H9 (cell line): ENCODE results near the gene TTC31. TPM values are rescaled to one million over a fixed set of nuclear protein-coding genes. Genes with fewer than 3 reads are reported as not detected.

Experiments
- DNase-seq: peaks from one replicate; pipeline ENCODE4 v3.0.0-alpha.2; 2017
- H2AFZ ChIP-seq: one replicate; pipeline ENCODE4 v1.6.1; 2013; ENCODE audit warnings: mild to moderate bottlenecking, low read length, control low read depth, moderate library complexity
- H2AK5ac ChIP-seq: 2 replicates; pipeline ENCODE4 v1.6.1; 2013; ENCODE audit warnings: low read length, control low read depth, mixed read lengths; ENCODE audit not compliant: insufficient read length
- H2BK120ac ChIP-seq: one replicate; pipeline ENCODE4 v1.6.1; 2013; ENCODE audit warnings: low read depth, mild to moderate bottlenecking, low read length, control low read depth, inconsistent platforms; ENCODE audit not compliant: poor library complexity, severe bottlenecking
- H2BK12ac ChIP-seq: 2 replicates; pipeline ENCODE4 v1.6.1; 2013; ENCODE audit warnings: low read length, control low read depth, mixed read lengths, low read depth; ENCODE audit not compliant: insufficient read length
- H2BK15ac ChIP-seq: 2 replicates; pipeline ENCODE4 v1.6.1; 2013; ENCODE audit warnings: low read depth, low read length, control low read depth
- H2BK20ac ChIP-seq: one replicate; pipeline ENCODE4 v1.6.1; 2013; ENCODE audit warnings: low read depth, mild to moderate bottlenecking, low read length, control low read depth, inconsistent platforms; ENCODE audit not compliant: poor library complexity, severe bottlenecking
- H2BK5ac ChIP-seq: 2 replicates; pipeline ENCODE4 v1.6.1; 2013; ENCODE audit warnings: low read length, control low read depth, mixed read lengths; ENCODE audit not compliant: insufficient read length
- H3K14ac ChIP-seq: 2 replicates; pipeline ENCODE4 v1.6.1; 2013; ENCODE audit warnings: low read length, control low read depth; ENCODE audit not compliant: insufficient read depth
- H3K18ac ChIP-seq: 2 replicates; pipeline ENCODE4 v1.6.1; 2013; ENCODE audit warnings: low read depth, mild to moderate bottlenecking, mixed read lengths, low read length, control low read depth; ENCODE audit not compliant: insufficient read length
- H3K23ac ChIP-seq: 2 replicates; pipeline ENCODE4 v1.6.1; 2013; ENCODE audit warnings: low read length, control low read depth, mixed read lengths, low read depth; ENCODE audit not compliant: insufficient read length
- H3K23me2 ChIP-seq: 2 replicates; pipeline ENCODE4 v1.6.1; 2013; ENCODE audit warnings: low read depth, mild to moderate bottlenecking, mixed read lengths, low read length, control low read depth; ENCODE audit not compliant: insufficient read length, poor library complexity, severe bottlenecking
- H3K27ac ChIP-seq: 2 replicates; pipeline ENCODE4 v1.5.1; 2013; ENCODE audit warnings: low read length, control low read depth, mixed read lengths, low read depth; ENCODE audit not compliant: insufficient read length
- H3K27me3 ChIP-seq: 2 replicates; pipeline ENCODE4 v1.6.1; 2013; ENCODE audit warnings: low read length, control low read depth, inconsistent platforms; ENCODE audit not compliant: insufficient read depth
- H3K4ac ChIP-seq: 2 replicates; pipeline ENCODE4 v1.6.1; 2013; ENCODE audit warnings: low read depth, mild to moderate bottlenecking, control low read depth, inconsistent platforms, low read length, moderate library complexity
- H3K4me1 ChIP-seq: 2 replicates; pipeline ENCODE4 v1.6.1; 2013; ENCODE audit warnings: low read length, control low read depth, inconsistent platforms; ENCODE audit not compliant: insufficient read depth
- H3K4me2 ChIP-seq: 2 replicates; pipeline ENCODE4 v1.6.1; 2013; ENCODE audit warnings: low read length, control low read depth, mixed read lengths; ENCODE audit not compliant: insufficient read length, insufficient read depth
- H3K56ac ChIP-seq: 2 replicates; pipeline ENCODE4 v1.6.1; 2013; ENCODE audit warnings: low read depth, mild to moderate bottlenecking, mixed read lengths, low read length, control low read depth; ENCODE audit not compliant: insufficient read length
- H3K79me1 ChIP-seq: 2 replicates; pipeline ENCODE4 v1.6.1; 2013; ENCODE audit warnings: low read depth, mild to moderate bottlenecking, moderate library complexity, low read length, control low read depth, inconsistent platforms; ENCODE audit not compliant: insufficient read depth, poor library complexity, severe bottlenecking
- H3K79me2 ChIP-seq: 2 replicates; pipeline ENCODE4 v1.6.1; 2013; ENCODE audit warnings: low read length, control low read depth, inconsistent platforms; ENCODE audit not compliant: insufficient read depth
- H3K9ac ChIP-seq: 2 replicates; pipeline ENCODE4 v1.6.1; 2013; ENCODE audit warnings: low read length, control low read depth, mixed read lengths; ENCODE audit not compliant: insufficient read length; ENCODE audit errors: extremely low read depth
- H3K9me3 ChIP-seq: one replicate; pipeline ENCODE4 v1.6.1; 2013; ENCODE audit warnings: low read depth, low read length, inconsistent platforms; ENCODE audit not compliant: control insufficient read depth
- H3T11ph ChIP-seq: one replicate; pipeline ENCODE4 v1.6.1; 2013; ENCODE audit warnings: mild to moderate bottlenecking, low read length, control low read depth, inconsistent platforms
- H4K20me1 ChIP-seq: one replicate; pipeline ENCODE4 v1.6.1; 2013; ENCODE audit not compliant: control insufficient read depth, insufficient read length, insufficient read depth
- H4K5ac ChIP-seq: 2 replicates; pipeline ENCODE4 v1.6.1; 2013; ENCODE audit warnings: low read depth, mild to moderate bottlenecking, mixed read lengths, low read length, control low read depth; ENCODE audit not compliant: insufficient read length
- H4K8ac ChIP-seq: replicated peaks from 2 replicates; pipeline ENCODE4 v1.6.1; 2013; ENCODE audit warnings: low read length, control low read depth, mixed read lengths, low read depth; ENCODE audit not compliant: insufficient read length
- H4K91ac ChIP-seq: 2 replicates; pipeline ENCODE4 v1.6.1; 2013; ENCODE audit warnings: low read depth, mild to moderate bottlenecking, moderate library complexity, mixed read lengths, low read length, control low read depth; ENCODE audit not compliant: insufficient read length
- H3K27ac Mint-ChIP-seq, 3 experiments: 2 replicates in 2 of 3; 3 replicates in 1 of 3; pipeline ENCODE4 v1.8.0; 2020 to 2021; ENCODE audit warnings: mixed read lengths in 3 of 3, mild to moderate bottlenecking in 1 of 3, moderate library complexity in 1 of 3
- H3K27me3 Mint-ChIP-seq: 2 replicates; pipeline ENCODE4 v1.8.0; 2021; ENCODE audit warnings: low read depth, mild to moderate bottlenecking, moderate library complexity, mixed read lengths
- H3K36me3 Mint-ChIP-seq, 3 experiments: 2 replicates in 2 of 3; 3 replicates in 1 of 3; pipeline ENCODE4 v1.8.0; 2020 to 2021; ENCODE audit warnings: low read depth in 3 of 3, mixed read lengths in 3 of 3; ENCODE audit not compliant: insufficient read depth in 1 of 3
- H3K4me1 Mint-ChIP-seq, 2 experiments: 2 replicates each; pipeline ENCODE4 v1.8.0; 2020; ENCODE audit warnings: mixed read lengths in 2 of 2
- H3K4me3 Mint-ChIP-seq, 2 experiments: 2 replicates in 1 of 2; 3 replicates in 1 of 2; pipeline ENCODE4 v1.8.0; 2020 to 2021; ENCODE audit warnings: mild to moderate bottlenecking in 2 of 2, mixed read lengths in 2 of 2, moderate library complexity in 1 of 2
- H3K9me3 Mint-ChIP-seq, 2 experiments: 2 replicates in 1 of 2; 3 replicates in 1 of 2; pipeline ENCODE4 v1.8.0; 2020; ENCODE audit warnings: mild to moderate bottlenecking in 2 of 2, mixed read lengths in 2 of 2, moderate library complexity in 1 of 2
- WGBS: extraction: QIAGEN DNeasy Blood & Tissue Kit; methylation state at CpG from one replicate; pipeline ENCODE4 v1.1.7; 2013; ENCODE audit warnings: missing lambda C conversion rate, low lambda C conversion rate, mixed read lengths; ENCODE audit not compliant: insufficient read length; ENCODE audit errors: extremely low coverage; 5-methylcytosine and 5-hydroxymethylcytosine counted together
- total RNA-seq: library from RNA; stranded (reverse); gene quantifications from 2 replicates; pipeline ENCODE4 v1.2.1, GENCODE V29; 2021
- TF ChIP-seq, protein P1 (sequence below): fragments of 200-600 bp; sonication (generic); conservative IDR thresholded peaks from 3 replicates; pipeline ENCODE4 v1.8.0; 2021; ENCODE audit warnings: antibody characterized with exemption, mild to moderate bottlenecking

Gene TTC31
- total RNA-seq, 1 experiment from 2014 or later, result 33.3 TPM

DNA sequence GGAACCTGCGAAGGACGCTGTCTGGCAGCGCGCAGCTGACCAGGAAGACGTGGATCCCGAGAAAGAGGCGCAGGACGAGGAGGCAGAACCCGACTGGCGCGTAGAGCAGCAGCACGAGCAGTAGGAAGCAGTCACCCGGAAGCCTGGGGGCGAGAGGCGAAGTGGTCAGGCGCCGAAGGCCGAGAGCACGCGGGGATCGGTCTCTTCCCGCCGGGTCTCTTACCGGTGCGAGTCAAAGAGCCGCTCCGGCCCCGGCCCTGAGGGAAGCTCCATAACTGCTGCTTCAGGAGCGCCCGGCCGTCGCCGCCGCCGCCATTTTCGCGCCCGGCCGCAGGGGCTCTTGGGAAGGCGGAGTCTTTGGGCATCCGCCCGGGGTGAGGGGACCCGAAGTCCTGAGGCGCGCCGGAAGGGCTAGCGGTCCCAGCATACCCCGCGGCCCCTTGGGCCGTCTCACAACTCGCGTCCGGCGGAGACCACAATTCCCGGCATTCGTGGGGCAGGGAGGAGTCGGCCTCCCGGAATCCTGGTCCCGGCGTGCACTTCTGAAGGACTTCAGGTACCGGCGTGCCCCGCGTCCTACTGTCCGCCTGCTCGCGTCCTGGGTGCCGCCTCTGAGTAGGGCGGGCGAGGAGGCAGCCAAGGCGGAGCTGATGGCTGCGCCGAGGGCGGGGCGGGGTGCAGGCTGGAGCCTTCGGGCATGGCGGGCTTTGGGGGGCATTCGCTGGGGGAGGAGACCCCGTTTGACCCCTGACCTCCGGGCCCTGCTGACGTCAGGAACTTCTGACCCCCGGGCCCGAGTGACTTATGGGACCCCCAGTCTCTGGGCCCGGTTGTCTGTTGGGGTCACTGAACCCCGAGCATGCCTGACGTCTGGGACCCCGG lies 46.7 kb downstream of the TTC31 start, which contains the start of the genes AUP1 and HTRA2:
TSS of gene AUP1 (minus strand) at position 350 of the 882 bp plus-strand sequence. CDS start at position 273, 77 bp downstream.
TSS of gene HTRA2 (plus strand) at position 577 of the 882 bp plus-strand sequence. CDS start at position 651, 74 bp downstream.
- peaks cover 15% of the 10 kb centered on the region for H3K23me2 ChIP-seq
- H3K18ac ChIP-seq, result peak within 1 kb of the TSS; percentile 84
- no peaks in the 10 kb centered on the region for H3K27me3 ChIP-seq
- H3K9me3 ChIP-seq, result no peaks in the 10 kb centered on the region
- H4K91ac ChIP-seq, result no peak within 1 kb of the TSS
- no peak within 1 kb of the TSS for H3T11ph ChIP-seq
- H4K20me1 ChIP-seq, result no peaks in the 10 kb centered on the region
- H3K4me2 ChIP-seq, result peak within 1 kb of the TSS; percentile 83
- H4K8ac ChIP-seq, result no peak within 1 kb of the TSS
- no peak within 1 kb of the TSS for H3K4ac ChIP-seq
- H4K5ac ChIP-seq, result no peak within 1 kb of the TSS
- peak within 1 kb of the TSS; percentile 84 for H3K14ac ChIP-seq
- H2BK5ac ChIP-seq, result no peak within 1 kb of the TSS
- no peak within 1 kb of the TSS for H3K56ac ChIP-seq
- Mint-ChIP-seq H3K27me3 (peaks cover 3% of the 10 kb centered on the region), H3K36me3 (peaks cover 30 to 63% (median 47%) of the 10 kb centered on the region in 3 experiments), H3K9me3 (no peaks in the 10 kb centered on the region; a peak in 1 of 5 replicates), H3K4me3 (peak within 1 kb of the TSS; percentile 98 to 99), H3K4me1 (peaks cover 17 to 22% of the 10 kb centered on the region in 2 experiments), H3K27ac (peak within 1 kb of the TSS; percentile 79 to 97 (median 93))
- no peak within 1 kb of the TSS for H2AK5ac ChIP-seq
- peaks cover 4% of the 10 kb centered on the region; the same call in 1 of the 2 replicates for H3K4me1 ChIP-seq
- H3K79me1 ChIP-seq, result peaks cover 4% of the 10 kb centered on the region
- no peak within 1 kb of the TSS for H2AFZ ChIP-seq
- peaks cover 4% of the 10 kb centered on the region; the same call in 1 of the 2 replicates for H3K79me2 ChIP-seq
- H3K9ac ChIP-seq, result peak within 1 kb of the TSS; percentile 86
- peak; percentile 99 for DNase-seq
- H2BK120ac ChIP-seq, result no peak within 1 kb of the TSS
- H2BK12ac ChIP-seq, result no peak within 1 kb of the TSS
- no peak within 1 kb of the TSS for H3K23ac ChIP-seq
- TF ChIP-seq, protein P1, sequence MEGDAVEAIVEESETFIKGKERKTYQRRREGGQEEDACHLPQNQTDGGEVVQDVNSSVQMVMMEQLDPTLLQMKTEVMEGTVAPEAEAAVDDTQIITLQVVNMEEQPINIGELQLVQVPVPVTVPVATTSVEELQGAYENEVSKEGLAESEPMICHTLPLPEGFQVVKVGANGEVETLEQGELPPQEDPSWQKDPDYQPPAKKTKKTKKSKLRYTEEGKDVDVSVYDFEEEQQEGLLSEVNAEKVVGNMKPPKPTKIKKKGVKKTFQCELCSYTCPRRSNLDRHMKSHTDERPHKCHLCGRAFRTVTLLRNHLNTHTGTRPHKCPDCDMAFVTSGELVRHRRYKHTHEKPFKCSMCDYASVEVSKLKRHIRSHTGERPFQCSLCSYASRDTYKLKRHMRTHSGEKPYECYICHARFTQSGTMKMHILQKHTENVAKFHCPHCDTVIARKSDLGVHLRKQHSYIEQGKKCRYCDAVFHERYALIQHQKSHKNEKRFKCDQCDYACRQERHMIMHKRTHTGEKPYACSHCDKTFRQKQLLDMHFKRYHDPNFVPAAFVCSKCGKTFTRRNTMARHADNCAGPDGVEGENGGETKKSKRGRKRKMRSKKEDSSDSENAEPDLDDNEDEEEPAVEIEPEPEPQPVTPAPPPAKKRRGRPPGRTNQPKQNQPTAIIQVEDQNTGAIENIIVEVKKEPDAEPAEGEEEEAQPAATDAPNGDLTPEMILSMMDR, result no peak
- H2BK15ac ChIP-seq, result no peak within 1 kb of the TSS
- no peak within 1 kb of the TSS for H3K27ac ChIP-seq
- no peak within 1 kb of the TSS for H2BK20ac ChIP-seq
- WGBS, result no CpG with 5 or more reads among the region's 87 CpGs
